Epithelial cell of esophagus (primary cell): ENCODE data around the gene SSTR4.
A peak's percentile ranks its signal among the peaks of the same experiment; 100 is the strongest.

Experiments
- DNase-seq: peaks from one replicate; pipeline ENCODE4 v3.0.0; 2010; ENCODE audit warnings: low read depth
- H3K4me3 ChIP-seq: 2 replicates; pipeline ENCODE4 v1.5.1; 2011; ENCODE audit warnings: mild to moderate bottlenecking, low read length, control low read depth
- TF ChIP-seq, protein P1 (sequence below): IDR thresholded peaks from 2 replicates; pipeline ENCODE4 v1.5.1; 2011; ENCODE audit warnings: low read depth, mild to moderate bottlenecking, low read length, control low read depth, inconsistent platforms; ENCODE audit not compliant: insufficient read depth; ENCODE audit errors: missing control alignments

The SSTR4 gene

DNA sequence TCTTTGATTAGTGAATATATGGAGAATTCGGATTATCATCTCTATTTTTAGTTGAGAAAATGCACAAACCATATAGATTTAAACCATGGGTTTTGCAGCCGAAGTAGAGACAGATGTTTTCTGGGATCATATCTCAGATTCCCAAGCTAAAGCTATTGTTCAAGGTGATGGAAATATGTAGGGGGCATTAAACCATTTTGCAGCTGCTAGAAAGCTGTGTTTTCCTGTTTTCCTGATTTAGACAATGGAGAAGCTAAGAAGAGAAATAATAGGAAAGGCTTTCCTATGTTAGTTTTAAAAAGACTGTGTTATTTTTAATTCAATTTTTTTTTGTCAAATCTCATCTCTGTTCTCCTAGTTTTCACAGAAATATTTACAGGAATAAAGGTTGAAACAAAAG is 44.8 kb downstream of the SSTR4 start:
- TF ChIP-seq, protein P1, sequence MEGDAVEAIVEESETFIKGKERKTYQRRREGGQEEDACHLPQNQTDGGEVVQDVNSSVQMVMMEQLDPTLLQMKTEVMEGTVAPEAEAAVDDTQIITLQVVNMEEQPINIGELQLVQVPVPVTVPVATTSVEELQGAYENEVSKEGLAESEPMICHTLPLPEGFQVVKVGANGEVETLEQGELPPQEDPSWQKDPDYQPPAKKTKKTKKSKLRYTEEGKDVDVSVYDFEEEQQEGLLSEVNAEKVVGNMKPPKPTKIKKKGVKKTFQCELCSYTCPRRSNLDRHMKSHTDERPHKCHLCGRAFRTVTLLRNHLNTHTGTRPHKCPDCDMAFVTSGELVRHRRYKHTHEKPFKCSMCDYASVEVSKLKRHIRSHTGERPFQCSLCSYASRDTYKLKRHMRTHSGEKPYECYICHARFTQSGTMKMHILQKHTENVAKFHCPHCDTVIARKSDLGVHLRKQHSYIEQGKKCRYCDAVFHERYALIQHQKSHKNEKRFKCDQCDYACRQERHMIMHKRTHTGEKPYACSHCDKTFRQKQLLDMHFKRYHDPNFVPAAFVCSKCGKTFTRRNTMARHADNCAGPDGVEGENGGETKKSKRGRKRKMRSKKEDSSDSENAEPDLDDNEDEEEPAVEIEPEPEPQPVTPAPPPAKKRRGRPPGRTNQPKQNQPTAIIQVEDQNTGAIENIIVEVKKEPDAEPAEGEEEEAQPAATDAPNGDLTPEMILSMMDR = no peak

GRCh38 chr20:23080521-23080920 is 45.4 kb downstream of the SSTR4 start:
- DNase-seq = no peak
- TF ChIP-seq, protein P1 = no peak
- no peak overlapping the region for H3K4me3 ChIP-seq

More for the DNA sequence above, 44.8 kb downstream of the SSTR4 start:
- no peak for DNase-seq
- no peak overlapping the region for H3K4me3 ChIP-seq

- H3K4me3 ChIP-seq = no peak overlapping the region
- DNase-seq = no peak
- TF ChIP-seq, protein P1 = no peak
These were observed 46.2 kb downstream of the SSTR4 start for GRCh38 chr20:23081263-23081819.

DNA sequence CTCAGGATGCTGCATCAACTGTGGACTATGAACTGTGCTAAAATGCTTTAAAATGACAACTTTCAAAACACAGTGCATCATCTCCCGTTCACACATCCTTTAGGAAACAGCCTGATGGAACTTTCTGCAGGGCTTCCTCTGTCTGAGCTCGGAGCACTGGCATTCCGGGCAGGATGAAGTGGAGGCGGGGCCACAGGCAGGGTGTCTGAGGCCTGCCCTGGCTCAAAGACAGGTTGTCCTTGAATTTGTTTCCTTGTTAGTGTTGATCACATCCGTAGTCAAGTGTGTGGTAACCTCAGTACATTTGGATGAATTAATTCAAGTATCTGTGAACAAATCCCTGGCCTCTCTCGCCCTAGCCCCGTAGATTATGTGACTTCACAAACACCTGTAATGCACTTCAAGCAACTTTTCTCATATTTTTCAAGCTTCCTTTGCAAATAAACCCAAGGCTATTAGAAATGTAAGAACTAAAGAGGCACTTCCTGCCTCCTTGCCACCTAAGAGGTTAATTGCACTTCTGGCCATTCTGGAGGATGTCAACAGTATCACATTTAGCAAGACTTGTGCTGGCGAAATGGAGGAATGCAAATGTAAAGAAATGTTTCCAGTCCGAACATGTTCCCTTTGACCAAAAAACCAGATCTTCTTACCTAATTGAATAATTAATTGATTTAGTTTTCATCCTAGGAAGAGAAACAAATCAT is 47.9 kb downstream of the SSTR4 start:
- no peak overlapping the region for H3K4me3 ChIP-seq
- DNase-seq = peak; percentile 85
- TF ChIP-seq, protein P1 = no peak

GRCh38 chr20:23083553-23084220 is 48.6 kb downstream of the SSTR4 start:
- no peak for DNase-seq
- TF ChIP-seq, protein P1 = no peak
- H3K4me3 ChIP-seq = no peak overlapping the region

- DNase-seq = no peak
- TF ChIP-seq, protein P1 = no peak
- no peak overlapping the region for H3K4me3 ChIP-seq
These were observed 49.3 kb downstream of the SSTR4 start for GRCh38 chr20:23084282-23084844.
